ENCODE data around the gene PTH2R.
A peak's percentile ranks its signal among the peaks of the same experiment; 100 is the strongest.

PTH2R gene

DNA sequence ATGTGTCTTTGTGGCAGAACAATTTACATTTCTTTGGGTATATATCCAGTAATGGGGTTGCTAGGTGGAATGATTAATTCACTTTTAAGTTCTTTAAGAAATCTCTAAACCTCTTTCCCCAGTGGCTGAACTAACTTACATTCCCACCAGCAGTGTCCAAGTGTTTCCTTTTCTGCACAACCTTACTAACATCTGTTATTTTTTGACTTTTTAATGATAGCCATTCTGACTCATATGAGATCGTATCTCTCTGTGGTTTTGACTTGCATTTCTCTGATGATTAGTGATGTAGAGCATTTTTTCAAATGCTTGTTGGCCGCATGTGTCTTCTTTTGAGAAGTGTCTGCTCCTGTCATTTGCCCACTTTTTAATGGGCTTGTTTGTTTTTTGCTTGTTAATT is 43.1 kb upstream of the PTH2R start:
- TF ChIP-seq, protein P1, sequence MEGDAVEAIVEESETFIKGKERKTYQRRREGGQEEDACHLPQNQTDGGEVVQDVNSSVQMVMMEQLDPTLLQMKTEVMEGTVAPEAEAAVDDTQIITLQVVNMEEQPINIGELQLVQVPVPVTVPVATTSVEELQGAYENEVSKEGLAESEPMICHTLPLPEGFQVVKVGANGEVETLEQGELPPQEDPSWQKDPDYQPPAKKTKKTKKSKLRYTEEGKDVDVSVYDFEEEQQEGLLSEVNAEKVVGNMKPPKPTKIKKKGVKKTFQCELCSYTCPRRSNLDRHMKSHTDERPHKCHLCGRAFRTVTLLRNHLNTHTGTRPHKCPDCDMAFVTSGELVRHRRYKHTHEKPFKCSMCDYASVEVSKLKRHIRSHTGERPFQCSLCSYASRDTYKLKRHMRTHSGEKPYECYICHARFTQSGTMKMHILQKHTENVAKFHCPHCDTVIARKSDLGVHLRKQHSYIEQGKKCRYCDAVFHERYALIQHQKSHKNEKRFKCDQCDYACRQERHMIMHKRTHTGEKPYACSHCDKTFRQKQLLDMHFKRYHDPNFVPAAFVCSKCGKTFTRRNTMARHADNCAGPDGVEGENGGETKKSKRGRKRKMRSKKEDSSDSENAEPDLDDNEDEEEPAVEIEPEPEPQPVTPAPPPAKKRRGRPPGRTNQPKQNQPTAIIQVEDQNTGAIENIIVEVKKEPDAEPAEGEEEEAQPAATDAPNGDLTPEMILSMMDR (IDR thresholded peaks at IDR 0.05; ENCODE audit: low read depth, low read length, missing control alignments) = no peak
- no peak for DNase-seq (ENCODE audit: low read depth)
- no peak overlapping the region for H3K4me3 ChIP-seq (ENCODE audit: low read depth, low read length)

DNA sequence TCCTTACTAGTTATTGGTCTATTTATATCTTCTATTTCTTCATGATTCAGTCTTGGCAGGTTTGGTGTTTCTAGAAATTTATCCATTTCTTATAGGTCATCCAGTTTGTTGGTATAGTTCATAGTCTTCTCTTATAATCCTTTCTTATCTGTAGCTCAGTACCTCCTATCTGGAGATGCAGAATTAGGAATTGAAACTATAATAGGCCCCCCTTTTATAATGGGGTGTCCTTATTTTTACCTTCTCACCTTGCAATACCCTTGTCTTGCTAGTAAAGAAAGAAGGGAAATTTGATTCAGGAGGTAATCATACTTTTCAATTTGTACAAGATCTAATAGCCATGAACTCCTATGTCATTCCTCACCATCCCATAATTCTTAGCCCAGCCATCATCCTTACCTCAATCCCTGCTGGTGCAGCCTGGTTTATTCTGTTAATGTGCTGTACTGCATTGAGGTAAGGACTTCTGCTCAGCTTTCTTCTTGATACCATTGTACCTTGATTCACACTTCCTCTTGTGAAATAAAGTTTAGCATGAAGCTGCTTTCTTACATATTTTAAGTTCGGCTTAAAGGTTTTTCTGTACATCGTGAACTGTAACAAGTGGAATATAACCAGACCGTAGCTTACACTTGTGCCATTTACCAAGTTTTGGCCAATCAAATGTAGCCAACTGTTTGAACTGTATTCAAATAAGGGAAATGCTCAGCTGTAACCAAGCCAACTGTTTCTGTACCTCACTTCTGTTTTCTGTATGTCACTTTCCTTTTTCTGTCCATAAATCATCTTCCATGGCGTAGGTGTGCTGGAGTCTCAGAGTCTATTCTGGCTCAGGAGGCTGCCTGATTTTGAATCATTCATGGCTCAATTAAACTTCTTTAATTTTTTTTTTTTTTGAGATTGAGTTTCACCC is 40.1 kb upstream of the PTH2R start:
- no peak overlapping the region for H3K4me3 ChIP-seq (ENCODE audit: low read depth, low read length)
- TF ChIP-seq, protein P1 (IDR thresholded peaks at IDR 0.05; ENCODE audit: low read depth, low read length, missing control alignments) = no peak
- DNase-seq (ENCODE audit: low read depth) = peak; percentile 33

DNA sequence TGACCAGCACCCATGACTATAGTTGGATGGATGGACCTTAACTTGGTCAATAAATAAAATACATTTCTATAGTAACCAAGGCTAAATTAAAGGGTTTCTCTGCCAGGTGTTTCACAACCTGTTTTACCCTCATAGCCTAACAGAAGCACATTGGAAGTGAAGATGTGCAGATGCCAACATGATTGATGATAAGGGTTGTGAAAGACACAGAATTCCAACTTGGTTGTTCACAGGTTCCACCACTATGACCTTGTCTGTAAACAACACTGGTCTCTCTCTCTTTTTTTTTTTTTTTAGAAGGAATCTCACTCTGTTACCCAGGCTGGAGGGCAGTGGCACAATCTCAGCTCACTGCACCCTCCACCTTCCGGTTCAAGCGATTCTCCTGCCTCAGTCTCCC is 37.5 kb upstream of the PTH2R start:
- H3K4me3 ChIP-seq (ENCODE audit: low read depth, low read length) = no peak overlapping the region
- TF ChIP-seq, protein P1 (IDR thresholded peaks at IDR 0.05; ENCODE audit: low read depth, low read length, missing control alignments) = no peak
- DNase-seq (ENCODE audit: low read depth) = no peak

DNA sequence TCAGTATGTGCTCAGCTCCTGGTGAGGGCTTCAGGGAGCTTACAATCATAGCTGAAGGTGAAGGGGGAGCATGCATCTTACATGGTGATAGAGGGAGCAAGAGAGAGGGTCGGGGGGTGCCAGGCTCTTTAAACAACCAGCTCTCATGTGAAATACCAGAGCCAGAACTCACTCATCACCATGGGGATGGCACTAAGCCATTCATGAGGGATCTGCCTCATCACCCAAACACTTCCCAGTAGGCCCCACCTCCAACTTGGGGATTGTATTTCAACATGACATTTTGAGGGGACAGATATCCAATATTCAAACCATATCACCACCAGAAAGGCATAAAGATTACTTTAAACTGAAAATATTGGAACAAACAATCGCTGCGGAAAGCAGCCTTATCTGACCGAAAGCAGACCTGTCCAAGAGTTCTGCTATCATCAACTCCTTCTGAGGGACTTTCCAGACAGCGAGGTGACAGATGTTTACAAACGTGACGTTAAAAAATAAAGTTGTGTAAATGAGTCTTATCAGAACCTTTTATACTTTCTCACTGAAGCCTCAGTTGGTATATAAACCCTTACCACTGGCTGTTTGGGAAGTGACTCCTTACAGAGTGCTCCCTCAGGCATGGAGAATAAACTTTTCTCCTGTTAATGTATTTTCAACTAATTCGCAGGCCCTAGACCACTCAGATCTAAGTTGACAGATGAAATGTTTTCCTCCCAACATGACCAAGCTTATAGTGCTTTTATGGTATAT is 35.5 kb upstream of the PTH2R start:
- H3K4me3 ChIP-seq (ENCODE audit: low read depth, low read length) = no peak overlapping the region
- TF ChIP-seq, protein P1 (IDR thresholded peaks at IDR 0.05; ENCODE audit: low read depth, low read length, missing control alignments) = no peak
- DNase-seq (ENCODE audit: low read depth) = no peak

DNA sequence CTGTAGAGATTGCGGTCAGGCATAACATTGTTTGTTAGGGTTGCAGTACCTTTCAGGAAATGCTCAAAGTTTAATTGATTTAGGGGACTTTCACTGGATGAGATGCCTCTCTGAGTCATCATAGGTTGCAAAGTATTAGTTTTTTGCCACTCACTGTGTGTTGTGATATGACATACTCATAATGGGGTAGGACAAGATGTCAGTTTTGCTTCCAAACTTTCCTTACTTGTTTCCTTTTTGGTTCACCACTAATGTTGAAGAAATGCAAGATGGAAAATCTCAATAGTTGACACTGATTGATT is 35.0 kb upstream of the PTH2R start:
- H3K4me3 ChIP-seq (ENCODE audit: low read depth, low read length) = no peak overlapping the region
- no peak for DNase-seq (ENCODE audit: low read depth)
- TF ChIP-seq, protein P1 (IDR thresholded peaks at IDR 0.05; ENCODE audit: low read depth, low read length, missing control alignments) = no peak

DNA sequence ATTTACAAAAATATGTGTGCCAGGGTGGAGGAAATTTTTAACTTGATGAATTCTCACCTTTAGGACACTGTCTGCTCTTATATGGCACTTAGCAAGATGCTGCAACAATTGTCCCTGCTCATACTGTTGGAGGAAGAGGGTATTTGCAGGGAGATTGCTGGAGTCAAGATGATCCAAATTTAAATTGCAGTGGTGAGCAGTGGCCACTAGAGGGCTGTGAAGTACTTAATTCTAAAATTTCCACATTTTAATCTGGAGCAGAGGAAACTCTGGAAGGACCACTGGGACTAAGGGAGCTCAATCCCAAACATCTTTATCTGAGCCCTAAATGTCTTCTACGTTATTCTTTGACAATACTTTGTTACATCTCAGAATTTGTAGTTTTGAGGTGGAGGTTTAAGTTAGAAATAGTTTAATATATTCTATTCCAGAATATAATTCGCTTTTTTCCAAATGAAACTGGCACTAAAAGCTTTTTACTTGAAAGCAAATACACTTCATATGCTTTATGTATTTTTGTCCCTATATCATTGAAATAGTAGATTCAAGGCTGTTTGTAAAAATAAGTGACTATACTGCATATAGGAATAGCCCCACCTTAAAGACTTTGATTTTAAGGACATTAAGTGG is 33.0 kb upstream of the PTH2R start:
- DNase-seq (ENCODE audit: low read depth) = no peak
- no peak overlapping the region for H3K4me3 ChIP-seq (ENCODE audit: low read depth, low read length)
- TF ChIP-seq, protein P1 (IDR thresholded peaks at IDR 0.05; ENCODE audit: low read depth, low read length, missing control alignments) = peak; percentile 81
